Kidney (tissue), 14 donors: Measurements from ENCODE around the gene RTKN. TPM values are rescaled to one million over a fixed set of nuclear protein-coding genes. Genes with fewer than 3 reads are reported as not detected.
A peak's percentile ranks its signal among the peaks of the same experiment; 100 is the strongest.
"Not testable (repeated sequence)": the region's sequence is repeated elsewhere in the genome, so short reads cannot be mapped to it uniquely, and the experiment has no call there.

ENCODE experiments used
- DNase-seq, 5 donors: peaks; one replicate each; pipeline ENCODE4 v3.0.0-alpha.2; 2013 to 2020
- FAIRE-seq: peaks from 2 replicates; lab custom pipeline; 2012; peaks lifted over from hg19 to GRCh38; lab: Jason Lieb, UNC
- H3K27ac ChIP-seq, 2 donors: one replicate each; pipeline ENCODE4 v1.7.0; 2013; ENCODE audit warnings: low read depth in 2 of 2, low read length in 2 of 2, inconsistent platforms in 1 of 2
- H3K27me3 ChIP-seq: one replicate; pipeline ENCODE4 v1.7.1; 2013; ENCODE audit warnings: low read length, inconsistent platforms; ENCODE audit not compliant: control insufficient read depth, insufficient read depth
- H3K36me3 ChIP-seq, 3 donors: one replicate each; pipeline versions ENCODE4 v1.7.0 to v1.7.1; 2013; ENCODE audit warnings: low read length in 3 of 3, control low read depth in 1 of 3, inconsistent platforms in 1 of 3; ENCODE audit not compliant: insufficient read depth in 3 of 3, control insufficient read depth in 2 of 3
- H3K4me1 ChIP-seq, 3 donors: one replicate each; pipeline versions ENCODE4 v1.7.0 to v1.7.1; 2013; ENCODE audit warnings: low read length in 3 of 3, inconsistent platforms in 1 of 3, low read depth in 1 of 3; ENCODE audit not compliant: control insufficient read depth in 2 of 3, insufficient read depth in 2 of 3
- H3K4me3 ChIP-seq, 3 donors: one replicate each; pipeline versions ENCODE4 v1.7.0 to v1.8.1; 2013; ENCODE audit warnings: low read length in 3 of 3, control low read depth in 1 of 3, inconsistent platforms in 1 of 3
- H3K9ac ChIP-seq, 3 donors: one replicate each; pipeline versions ENCODE4 v1.7.0 to v1.7.1; 2013; ENCODE audit warnings: low read length in 3 of 3, control low read depth in 1 of 3, inconsistent platforms in 1 of 3
- H3K9me3 ChIP-seq, 3 donors: one replicate each; pipeline versions ENCODE4 v1.7.0 to v1.7.1; 2013; ENCODE audit warnings: low read length in 3 of 3, control low read depth in 1 of 3, inconsistent platforms in 1 of 3; ENCODE audit not compliant: control insufficient read depth in 2 of 3, insufficient read depth in 1 of 3
- intact Hi-C: fragments of 100-400 bp; cut with DNase I; formaldehyde crosslinking; loops from one replicate; pipeline ENCODE4 v1.11.1; 2022
- polyA plus RNA-seq: library from polyadenylated mRNA; stranded (reverse); fragments of 350-450 nt; fragmentation: Illumina TruSeq; extraction: RNeasy Lipid Tissue Mini Kit (QIAGEN cat#74804); gene quantifications from one replicate; pipeline ENCODE4 v1.2.3, GENCODE V29; 2014; ENCODE audit warnings: low read depth, low replicate concordance; ENCODE audit not compliant: insufficient read depth
- total RNA-seq: library from RNA; stranded (reverse); fragmentation: NEBNext Ultra II Directional; extraction: Animal tissue kit (Norgen Biotek cat#: 25700); gene quantifications from one replicate; pipeline ENCODE4 v1.2.1, GENCODE V29; 2021
- TF ChIP-seq, protein P1 (sequence below): IDR thresholded peaks from 3 replicates; pipeline ENCODE4 v1.5.1; 2012; ENCODE audit warnings: mild to moderate bottlenecking, moderate library complexity, borderline replicate concordance; ENCODE audit not compliant: insufficient read depth; ENCODE audit errors: extremely low read depth
- donor health status: control.
- donor health status: control.
- donor health status: control.
- donor health status: control.
- donor health status: control.
- donor health status: DM: yes; HTN: yes; CAD: no.
- donor health status: Normal renal cell carcinoma (clear cell type).

Gene RTKN
- total and polyA plus RNA-seq, 2 donors from 2014 or later = 76.4 to 95.6 TPM

GRCh38 chr2:74461187-74462053 lies 19.7 kb upstream of the RTKN start:
- peaks cover 0 to 3% (median 0%) of the 10 kb centered on the region in 3 donors for H3K36me3 ChIP-seq
- intact Hi-C loops = no loop called here
- H3K9ac ChIP-seq = no peak overlapping the region
- H3K27me3 ChIP-seq = no peaks in the 10 kb centered on the region
- no peak overlapping the region for H3K4me3 ChIP-seq
- TF ChIP-seq, protein P1, sequence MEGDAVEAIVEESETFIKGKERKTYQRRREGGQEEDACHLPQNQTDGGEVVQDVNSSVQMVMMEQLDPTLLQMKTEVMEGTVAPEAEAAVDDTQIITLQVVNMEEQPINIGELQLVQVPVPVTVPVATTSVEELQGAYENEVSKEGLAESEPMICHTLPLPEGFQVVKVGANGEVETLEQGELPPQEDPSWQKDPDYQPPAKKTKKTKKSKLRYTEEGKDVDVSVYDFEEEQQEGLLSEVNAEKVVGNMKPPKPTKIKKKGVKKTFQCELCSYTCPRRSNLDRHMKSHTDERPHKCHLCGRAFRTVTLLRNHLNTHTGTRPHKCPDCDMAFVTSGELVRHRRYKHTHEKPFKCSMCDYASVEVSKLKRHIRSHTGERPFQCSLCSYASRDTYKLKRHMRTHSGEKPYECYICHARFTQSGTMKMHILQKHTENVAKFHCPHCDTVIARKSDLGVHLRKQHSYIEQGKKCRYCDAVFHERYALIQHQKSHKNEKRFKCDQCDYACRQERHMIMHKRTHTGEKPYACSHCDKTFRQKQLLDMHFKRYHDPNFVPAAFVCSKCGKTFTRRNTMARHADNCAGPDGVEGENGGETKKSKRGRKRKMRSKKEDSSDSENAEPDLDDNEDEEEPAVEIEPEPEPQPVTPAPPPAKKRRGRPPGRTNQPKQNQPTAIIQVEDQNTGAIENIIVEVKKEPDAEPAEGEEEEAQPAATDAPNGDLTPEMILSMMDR = peak; percentile 11
- no peak overlapping the region for H3K27ac ChIP-seq
- FAIRE-seq = no peak
- peak in 1 of 5 donors; percentile 52 for DNase-seq
- H3K4me1 ChIP-seq = peaks cover 0 to 21% (median 13%) of the 10 kb centered on the region in 3 donors
- H3K9me3 ChIP-seq = no peaks in the 10 kb centered on the region

GRCh38 chr2:74460187-74460586 lies 18.4 kb upstream of the RTKN start:
- H3K4me1 ChIP-seq = peaks cover 0 to 32% (median 16%) of the 10 kb centered on the region in 3 donors
- intact Hi-C loops, H3K9ac ChIP-seq, H3K27me3 ChIP-seq, FAIRE-seq, H3K27ac ChIP-seq, H3K9me3 ChIP-seq, H3K4me3 ChIP-seq, H3K36me3 ChIP-seq: not testable (repeated sequence)
- peak in 2 of 5 donors; percentile 49 to 58 for DNase-seq

DNA sequence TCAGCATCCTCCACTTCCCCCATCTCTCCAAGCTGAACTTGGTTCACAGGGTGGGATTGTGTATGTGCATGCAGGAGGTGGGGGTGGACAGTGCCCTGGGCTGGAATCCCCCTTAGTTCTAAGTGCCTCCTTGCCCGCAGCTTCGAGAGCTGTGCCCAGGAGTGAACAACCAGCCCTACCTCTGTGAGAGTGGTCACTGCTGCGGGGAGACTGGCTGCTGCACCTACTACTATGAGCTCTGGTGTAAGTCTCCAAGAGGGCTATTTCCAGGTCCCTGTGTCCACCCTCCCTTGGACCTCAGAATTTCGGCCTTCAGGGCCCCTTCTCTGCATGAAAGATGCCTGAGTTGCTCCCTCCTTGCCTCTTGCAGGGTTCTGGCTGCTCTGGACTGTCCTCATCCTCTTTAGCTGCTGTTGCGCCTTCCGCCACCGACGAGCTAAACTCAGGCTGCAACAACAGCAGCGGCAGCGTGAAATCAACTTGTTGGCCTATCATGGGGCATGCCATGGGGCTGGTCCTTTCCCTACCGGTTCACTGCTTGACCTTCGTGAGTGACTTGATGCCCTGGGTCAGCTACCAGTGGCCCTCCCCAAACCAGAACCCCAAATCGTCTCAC lies 17.9 kb upstream of the RTKN start:
- H3K27me3 ChIP-seq, FAIRE-seq, H3K9ac ChIP-seq, H3K27ac ChIP-seq, H3K9me3 ChIP-seq, H3K36me3 ChIP-seq, intact Hi-C loops: not testable (repeated sequence)
- Histone ChIP-seq H3K4me3 (peak overlapping the region in 1 of 3 donors; percentile 97), H3K4me1 (peaks cover 0 to 32% (median 16%) of the 10 kb centered on the region in 3 donors)
- DNase-seq = peak in 2 of 5 donors; percentile 46 to 57

GRCh38 chr2:74458938-74459363 lies 17.2 kb upstream of the RTKN start:
- DNase-seq = peak in 2 of 5 donors; percentile 53 to 69

More at GRCh38 chr2:74458938-74459363, 17.2 kb upstream of the RTKN start:
- intact Hi-C loops = no loop called here
- Histone ChIP-seq H3K4me3 (peak overlapping the region; percentile 79 to 97 (median 97)), H3K27ac (no peak overlapping the region), H3K9ac (peak overlapping the region; percentile 56 to 94 (median 71)), H3K9me3 (no peaks in the 10 kb centered on the region), H3K27me3 (no peaks in the 10 kb centered on the region), H3K4me1 (peaks cover 0 to 26% (median 12%) of the 10 kb centered on the region in 3 donors), H3K36me3 (peaks cover 0 to 3% (median 0%) of the 10 kb centered on the region in 3 donors)
- FAIRE-seq = no peak
- TF ChIP-seq, protein P1 = no peak
